Duodenal mucosa (tissue), 2 donors: ENCODE results near the gene NUPR1.

Experiments used
- H3K27ac ChIP-seq: one replicate; pipeline ENCODE4 v1.7.0; 2013; ENCODE audit warnings: low read depth, low read length
- H3K27me3 ChIP-seq, 2 donors: one replicate each; pipeline ENCODE4 v1.7.0; 2013; ENCODE audit warnings: low read length in 2 of 2, control low read depth in 1 of 2; ENCODE audit not compliant: insufficient read depth in 2 of 2, control insufficient read depth in 1 of 2
- H3K36me3 ChIP-seq, 2 donors: one replicate each; pipeline ENCODE4 v1.7.0; 2013; ENCODE audit warnings: low read length in 2 of 2, control low read depth in 1 of 2; ENCODE audit not compliant: insufficient read depth in 2 of 2, control insufficient read depth in 1 of 2
- H3K4me1 ChIP-seq, 2 donors: one replicate each; pipeline ENCODE4 v1.7.0; 2013; ENCODE audit warnings: low read length in 2 of 2, control low read depth in 1 of 2; ENCODE audit not compliant: insufficient read depth in 2 of 2, control insufficient read depth in 1 of 2
- H3K4me3 ChIP-seq, 2 donors: one replicate each; pipeline ENCODE4 v1.7.0; 2013; ENCODE audit warnings: low read length in 2 of 2, low read depth in 1 of 2
- H3K9ac ChIP-seq, 2 donors: one replicate each; pipeline ENCODE4 v1.7.0; 2013; ENCODE audit warnings: low read length in 2 of 2, low read depth in 1 of 2
- H3K9me3 ChIP-seq, 2 donors: one replicate each; pipeline ENCODE4 v1.7.0; 2013; ENCODE audit warnings: low read length in 2 of 2, control low read depth in 1 of 2; ENCODE audit not compliant: control insufficient read depth in 1 of 2

Gene NUPR1

DNA sequence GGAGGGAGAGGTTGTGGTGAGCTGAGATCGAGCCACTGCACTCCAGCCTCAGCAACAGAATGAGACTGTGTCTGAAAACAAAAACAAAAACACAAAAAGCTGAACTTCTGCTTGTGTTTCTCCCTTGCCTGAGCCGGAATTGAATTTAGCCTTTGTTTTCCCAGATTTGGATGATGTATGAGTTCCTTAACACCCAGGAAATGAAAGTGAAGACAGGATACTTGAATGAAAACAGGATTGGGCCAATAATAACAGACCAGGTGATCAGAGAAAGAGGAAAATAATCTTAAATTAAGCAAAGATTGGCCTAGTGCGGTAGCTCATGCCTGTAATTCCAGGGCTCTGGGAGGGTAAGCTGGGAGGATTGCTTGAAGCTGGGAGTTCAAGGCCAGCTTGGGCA, 1.6 kb upstream of the NUPR1 start:
- H3K4me3 ChIP-seq = no peak overlapping the region
- no peak overlapping the region for H3K9ac ChIP-seq
- no peak overlapping the region for H3K27ac ChIP-seq
- peaks cover 6 to 8% of the 10 kb centered on the region in 2 donors for H3K4me1 ChIP-seq
- no peaks in the 10 kb centered on the region for H3K27me3 ChIP-seq
- no peaks in the 10 kb centered on the region for H3K9me3 ChIP-seq
- no peaks in the 10 kb centered on the region for H3K36me3 ChIP-seq

DNA sequence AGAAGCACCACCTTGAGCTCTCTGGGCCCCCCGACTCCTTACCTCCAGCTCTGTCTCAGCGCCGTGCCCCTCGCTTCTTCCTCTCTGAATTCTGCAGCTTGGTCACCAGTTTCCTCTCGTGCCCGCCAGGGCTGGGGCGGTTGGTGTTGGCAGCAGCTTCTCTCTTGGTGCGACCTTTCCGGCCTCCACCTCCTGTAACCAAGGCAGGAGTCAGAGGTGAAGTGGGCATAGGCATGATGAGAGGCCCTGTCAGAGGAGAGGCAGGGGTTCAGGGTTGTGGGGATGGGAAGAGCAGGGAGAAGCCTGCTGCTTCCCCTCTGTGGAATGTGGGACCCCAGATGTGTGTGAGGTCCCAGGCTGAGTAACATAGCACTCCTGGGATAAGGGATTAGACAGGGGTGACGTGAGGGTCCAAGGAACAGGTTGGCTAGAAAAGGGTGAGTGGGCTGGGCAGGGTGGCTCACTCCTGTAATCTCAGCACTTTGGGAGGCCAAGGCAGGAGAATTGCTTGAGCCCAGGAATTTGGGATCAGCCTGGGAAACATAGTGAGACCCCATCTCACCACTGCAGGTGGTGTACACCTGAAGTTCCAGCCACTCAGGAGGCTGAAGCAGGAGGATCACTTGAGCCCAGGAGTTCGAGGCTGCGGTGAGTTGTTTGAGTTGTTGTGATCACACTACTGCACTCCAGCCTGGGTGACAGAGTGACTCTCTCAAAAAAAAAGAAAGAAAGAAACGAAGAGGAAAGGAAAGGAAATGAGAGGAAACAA, 626 bp downstream of the NUPR1 start:
- Histone ChIP-seq H3K36me3 (no peaks in the 10 kb centered on the region), H3K4me3 (peak overlapping the region in 1 of 2 donors; percentile 61), H3K9me3 (no peaks in the 10 kb centered on the region), H3K27me3 (no peaks in the 10 kb centered on the region), H3K4me1 (peaks cover 6 to 8% of the 10 kb centered on the region in 2 donors), H3K27ac (peak overlapping the region; percentile 47), H3K9ac (peak overlapping the region; percentile 12 to 43)

DNA sequence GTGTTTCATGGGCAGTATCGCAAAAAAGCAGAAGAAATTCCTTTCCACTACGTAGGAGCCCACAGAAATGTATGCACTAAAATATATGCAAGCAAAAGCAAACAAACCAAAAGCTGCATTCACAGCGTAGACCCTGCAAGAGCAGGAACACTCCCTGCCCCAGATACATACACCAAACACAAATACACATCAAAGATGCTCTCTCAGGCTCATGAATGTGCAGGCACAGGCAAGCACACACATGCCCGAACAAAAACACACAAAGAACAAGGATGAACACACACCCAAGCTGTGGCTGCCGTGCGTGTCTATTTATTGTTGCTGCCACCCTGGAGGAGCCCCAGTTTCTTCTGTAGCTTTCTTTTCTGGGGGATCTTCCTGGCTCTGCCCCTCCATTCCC, 1.7 kb downstream of the NUPR1 start:
- Histone ChIP-seq H3K36me3 (no peaks in the 10 kb centered on the region), H3K9me3 (no peaks in the 10 kb centered on the region), H3K27ac (no peak overlapping the region), H3K4me1 (peaks cover 8% of the 10 kb centered on the region in 2 donors), H3K9ac (no peak overlapping the region), H3K27me3 (no peaks in the 10 kb centered on the region), H3K4me3 (no peak overlapping the region)

DNA sequence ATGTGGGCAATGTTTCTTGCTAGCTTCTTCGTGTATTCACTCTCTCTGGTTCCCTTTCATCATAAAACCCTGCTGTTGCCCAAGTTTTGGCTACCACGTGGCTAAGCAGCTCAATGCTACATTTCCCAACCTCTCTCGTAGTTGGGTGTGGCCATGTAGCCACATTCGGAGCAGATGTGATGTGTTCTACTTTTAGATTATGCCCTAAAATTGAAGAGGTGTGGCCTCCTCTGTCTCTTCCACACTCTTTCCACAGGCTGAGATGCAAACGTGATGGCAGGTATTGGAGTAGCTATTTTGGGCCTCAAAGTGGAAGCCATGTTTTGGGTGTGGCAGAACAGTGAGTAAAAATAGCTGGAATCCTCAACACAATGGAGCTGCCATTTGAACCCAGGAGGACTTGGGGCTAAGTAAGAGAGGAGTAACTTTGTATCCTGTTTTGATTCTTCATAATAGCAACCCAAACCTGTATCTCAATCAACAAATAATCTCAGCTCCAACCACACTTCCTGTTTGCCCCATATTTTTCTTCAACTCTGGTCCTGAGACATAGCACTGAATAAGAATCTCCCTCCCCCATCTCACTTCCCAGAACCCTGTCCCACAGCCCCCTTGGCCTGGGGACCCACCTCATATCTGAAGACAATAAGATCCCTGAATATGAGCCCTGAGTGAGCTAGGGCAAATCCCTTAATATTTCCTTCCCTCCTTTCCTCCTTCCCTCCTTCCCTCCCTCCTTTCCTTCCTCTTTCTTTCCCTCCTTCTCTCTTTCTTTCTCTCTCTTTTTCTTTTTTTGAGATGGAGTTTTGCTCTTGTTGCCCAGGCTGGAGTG, 4.0 kb downstream of the NUPR1 start:
- H3K9me3 ChIP-seq = no peaks in the 10 kb centered on the region
- H3K27me3 ChIP-seq = no peaks in the 10 kb centered on the region
- no peak overlapping the region for H3K27ac ChIP-seq
- no peaks in the 10 kb centered on the region for H3K36me3 ChIP-seq
- peaks cover 8% of the 10 kb centered on the region in 2 donors for H3K4me1 ChIP-seq
- H3K9ac ChIP-seq = no peak overlapping the region
- H3K4me3 ChIP-seq = no peak overlapping the region

DNA sequence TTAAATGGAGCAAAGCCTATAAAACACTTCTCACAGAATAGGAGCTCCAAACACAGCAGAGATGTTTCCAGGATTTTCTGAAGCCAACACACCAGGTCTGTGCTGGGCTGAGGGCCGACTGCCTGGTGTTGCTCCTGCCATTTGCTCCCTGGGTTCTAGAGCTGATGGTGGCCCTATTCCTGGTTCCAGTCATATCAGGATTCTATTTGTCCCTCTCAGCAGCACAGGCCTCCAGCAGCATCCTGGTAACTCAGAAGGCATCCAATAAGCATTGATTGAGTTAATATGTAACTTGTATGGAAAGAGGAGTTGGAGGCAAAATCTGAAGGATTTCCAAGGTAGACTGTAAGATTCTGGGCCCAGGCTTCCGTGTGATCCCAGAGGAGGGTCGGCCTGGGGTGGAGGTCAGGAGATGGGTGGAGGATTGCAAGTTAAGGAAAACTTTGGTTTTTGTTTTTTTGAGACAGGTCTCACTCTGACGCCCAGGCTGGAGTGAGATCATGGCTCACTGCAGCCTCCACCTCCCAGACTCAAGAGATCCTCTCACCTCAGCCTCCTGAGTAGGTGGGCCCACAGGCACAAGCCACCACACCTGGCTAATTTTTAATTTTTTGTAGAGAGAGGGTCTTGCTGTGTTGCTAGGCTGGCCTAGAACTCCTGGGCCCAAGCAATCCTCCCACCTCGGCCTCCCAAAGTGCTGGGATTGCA, 5.7 kb downstream of the NUPR1 start:
- Histone ChIP-seq H3K9me3 (no peaks in the 10 kb centered on the region), H3K9ac (no peak overlapping the region), H3K27ac (no peak overlapping the region), H3K4me3 (no peak overlapping the region), H3K36me3 (no peaks in the 10 kb centered on the region), H3K4me1 (peaks cover 14% of the 10 kb centered on the region in 2 donors), H3K27me3 (no peaks in the 10 kb centered on the region)

DNA sequence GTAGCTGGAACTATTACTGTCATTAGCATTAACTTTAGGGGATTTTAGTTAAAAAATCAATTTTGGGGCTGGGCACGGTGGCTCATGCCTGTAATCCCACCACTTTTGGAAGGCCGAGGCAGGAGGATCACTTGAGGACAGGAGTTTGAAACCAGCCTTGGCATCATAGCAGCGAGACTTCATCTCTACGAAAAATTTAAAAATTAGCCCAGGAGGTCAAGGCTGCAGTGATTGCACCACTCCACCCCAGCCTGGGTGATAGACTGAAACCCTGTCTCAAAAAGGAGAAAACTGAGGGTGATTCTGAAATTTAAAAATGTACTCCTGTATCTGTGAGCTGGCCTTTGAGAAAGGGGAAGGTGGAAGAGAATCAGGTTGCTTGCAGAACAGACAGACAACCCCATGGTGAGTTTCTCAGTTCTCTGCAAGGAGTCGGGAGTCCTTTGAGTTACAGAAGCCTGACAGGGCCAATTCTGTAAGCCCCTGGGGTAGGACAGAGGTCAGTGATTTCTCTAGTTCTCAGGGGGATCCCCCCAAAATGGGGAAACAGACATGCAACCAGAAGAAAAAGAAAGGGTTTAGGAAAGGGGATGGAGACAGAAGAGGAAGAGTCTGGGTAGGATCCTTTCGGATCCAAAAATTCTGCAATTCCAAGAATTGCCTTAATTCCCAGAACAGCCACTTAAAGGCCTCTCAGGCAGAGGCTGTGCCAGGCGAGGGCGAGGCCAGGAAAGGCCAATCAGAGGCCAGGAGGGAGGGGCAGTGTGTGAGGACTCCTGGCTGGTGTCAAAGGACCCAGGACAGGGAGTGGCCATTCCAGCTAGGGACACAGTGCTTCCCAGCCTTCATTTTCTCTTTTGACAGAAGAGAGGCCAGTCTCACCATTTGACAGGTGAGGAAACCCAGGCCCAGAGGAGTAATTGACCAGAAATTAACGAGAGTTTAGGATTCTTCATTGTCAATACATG, 6.7 kb downstream of the NUPR1 start:
- H3K36me3 ChIP-seq = no peaks in the 10 kb centered on the region
- no peaks in the 10 kb centered on the region for H3K27me3 ChIP-seq
- H3K27ac ChIP-seq = no peak overlapping the region
- H3K4me1 ChIP-seq = peaks cover 14% of the 10 kb centered on the region in 2 donors
- no peak overlapping the region for H3K9ac ChIP-seq
- no peaks in the 10 kb centered on the region for H3K9me3 ChIP-seq
- no peak overlapping the region for H3K4me3 ChIP-seq

DNA sequence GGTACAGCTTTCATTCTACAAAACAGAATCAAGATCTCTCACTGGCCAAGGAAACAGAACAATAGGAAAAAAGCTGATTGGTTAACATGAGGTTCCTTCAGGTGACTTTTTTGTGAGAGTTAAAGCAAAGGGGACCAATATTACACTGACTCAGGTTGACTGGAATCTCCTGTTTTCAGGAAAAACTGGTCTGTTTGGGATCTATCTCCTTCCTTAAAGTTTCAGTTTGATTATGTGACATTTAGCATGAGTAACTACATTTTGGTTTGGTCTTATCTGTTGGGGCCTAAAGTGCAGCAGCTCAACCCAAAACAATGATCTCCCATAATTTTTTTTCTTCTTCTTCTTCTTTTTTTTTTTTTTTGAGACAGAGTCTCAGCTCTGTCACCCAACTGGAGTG, 9.7 kb downstream of the NUPR1 start:
- no peaks in the 10 kb centered on the region for H3K27me3 ChIP-seq
- no peak overlapping the region for H3K4me3 ChIP-seq
- H3K9me3 ChIP-seq = no peaks in the 10 kb centered on the region
- no peaks in the 10 kb centered on the region for H3K36me3 ChIP-seq
- no peak overlapping the region for H3K9ac ChIP-seq
- H3K4me1 ChIP-seq = peaks cover 14 to 17% of the 10 kb centered on the region in 2 donors
- H3K27ac ChIP-seq = no peak overlapping the region

DNA sequence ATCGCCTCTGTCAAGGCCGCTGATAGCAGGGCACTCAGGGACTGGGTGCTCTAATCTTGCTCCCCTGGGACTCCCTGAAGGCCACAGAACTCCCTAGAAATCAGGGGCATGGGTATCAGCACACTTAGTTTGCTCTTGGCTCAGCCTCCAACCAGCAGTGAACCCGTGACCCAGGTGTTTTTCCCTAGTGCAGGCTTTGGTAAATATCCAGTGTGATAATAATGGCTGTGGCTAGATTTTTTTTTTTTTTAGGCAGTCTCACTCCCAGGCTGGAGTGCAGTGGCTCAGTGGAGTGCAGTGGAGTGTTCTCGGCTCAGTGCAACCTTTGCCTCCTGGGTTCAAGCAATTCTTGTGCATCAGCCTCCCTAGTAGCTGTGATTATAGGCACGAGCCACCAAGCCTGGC, 10.3 kb downstream of the NUPR1 start:
- Histone ChIP-seq H3K9ac (no peak overlapping the region), H3K9me3 (no peaks in the 10 kb centered on the region), H3K4me1 (peaks cover 14 to 17% of the 10 kb centered on the region in 2 donors), H3K4me3 (no peak overlapping the region), H3K27me3 (no peaks in the 10 kb centered on the region), H3K27ac (peak overlapping the region; percentile 25), H3K36me3 (no peaks in the 10 kb centered on the region)

DNA sequence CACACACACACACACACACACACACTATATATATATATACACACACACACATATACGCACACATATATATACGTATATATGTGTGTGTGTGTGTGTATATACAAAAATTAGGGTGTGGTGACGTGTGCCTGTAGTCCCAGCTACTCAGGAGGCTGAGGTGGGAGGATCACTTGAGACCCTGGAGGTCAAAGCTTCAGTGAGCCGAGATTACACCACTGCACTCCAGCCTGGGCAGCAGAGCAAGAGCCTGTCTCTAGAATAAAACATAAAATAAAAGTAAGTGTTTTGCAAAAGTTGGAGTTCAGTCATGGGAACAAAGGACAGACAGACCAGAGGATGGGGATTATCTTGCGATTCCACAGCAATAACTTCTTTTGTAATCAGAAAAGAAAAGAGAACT, 10.8 kb downstream of the NUPR1 start:
- no peak overlapping the region for H3K4me3 ChIP-seq
- no peak overlapping the region for H3K9ac ChIP-seq
- no peak overlapping the region for H3K27ac ChIP-seq
- H3K36me3 ChIP-seq = no peaks in the 10 kb centered on the region
- no peaks in the 10 kb centered on the region for H3K27me3 ChIP-seq
- peaks cover 13 to 17% of the 10 kb centered on the region in 2 donors for H3K4me1 ChIP-seq
- H3K9me3 ChIP-seq = no peaks in the 10 kb centered on the region
